ENCODE data around the gene CCDC87. TPM values are rescaled to one million over a fixed set of nuclear protein-coding genes. Genes with fewer than 3 reads are reported as not detected.
A peak's percentile ranks its signal among the peaks of the same experiment; 100 is the strongest.
"Not testable (repeated sequence)": the region's sequence is repeated elsewhere in the genome, so short reads cannot be mapped to it uniquely, and the experiment has no call there.

Gene CCDC87, protein sequence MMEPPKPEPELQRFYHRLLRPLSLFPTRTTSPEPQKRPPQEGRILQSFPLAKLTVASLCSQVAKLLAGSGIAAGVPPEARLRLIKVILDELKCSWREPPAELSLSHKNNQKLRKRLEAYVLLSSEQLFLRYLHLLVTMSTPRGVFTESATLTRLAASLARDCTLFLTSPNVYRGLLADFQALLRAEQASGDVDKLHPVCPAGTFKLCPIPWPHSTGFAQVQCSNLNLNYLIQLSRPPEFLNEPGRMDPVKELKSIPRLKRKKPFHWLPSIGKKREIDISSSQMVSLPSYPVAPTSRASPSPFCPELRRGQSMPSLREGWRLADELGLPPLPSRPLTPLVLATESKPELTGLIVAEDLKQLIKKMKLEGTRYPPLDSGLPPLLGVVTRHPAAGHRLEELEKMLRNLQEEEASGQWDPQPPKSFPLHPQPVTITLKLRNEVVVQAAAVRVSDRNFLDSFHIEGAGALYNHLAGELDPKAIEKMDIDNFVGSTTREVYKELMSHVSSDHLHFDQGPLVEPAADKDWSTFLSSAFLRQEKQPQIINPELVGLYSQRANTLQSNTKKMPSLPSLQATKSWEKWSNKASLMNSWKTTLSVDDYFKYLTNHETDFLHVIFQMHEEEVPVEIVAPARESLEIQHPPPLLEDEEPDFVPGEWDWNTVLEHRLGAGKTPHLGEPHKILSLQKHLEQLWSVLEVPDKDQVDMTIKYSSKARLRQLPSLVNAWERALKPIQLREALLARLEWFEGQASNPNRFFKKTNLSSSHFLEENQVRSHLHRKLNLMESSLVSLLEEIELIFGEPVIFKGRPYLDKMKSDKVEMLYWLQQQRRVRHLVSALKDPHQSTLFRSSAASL
- total RNA-seq = 0.20 and 0.21 TPM in 2 replicates

DNA sequence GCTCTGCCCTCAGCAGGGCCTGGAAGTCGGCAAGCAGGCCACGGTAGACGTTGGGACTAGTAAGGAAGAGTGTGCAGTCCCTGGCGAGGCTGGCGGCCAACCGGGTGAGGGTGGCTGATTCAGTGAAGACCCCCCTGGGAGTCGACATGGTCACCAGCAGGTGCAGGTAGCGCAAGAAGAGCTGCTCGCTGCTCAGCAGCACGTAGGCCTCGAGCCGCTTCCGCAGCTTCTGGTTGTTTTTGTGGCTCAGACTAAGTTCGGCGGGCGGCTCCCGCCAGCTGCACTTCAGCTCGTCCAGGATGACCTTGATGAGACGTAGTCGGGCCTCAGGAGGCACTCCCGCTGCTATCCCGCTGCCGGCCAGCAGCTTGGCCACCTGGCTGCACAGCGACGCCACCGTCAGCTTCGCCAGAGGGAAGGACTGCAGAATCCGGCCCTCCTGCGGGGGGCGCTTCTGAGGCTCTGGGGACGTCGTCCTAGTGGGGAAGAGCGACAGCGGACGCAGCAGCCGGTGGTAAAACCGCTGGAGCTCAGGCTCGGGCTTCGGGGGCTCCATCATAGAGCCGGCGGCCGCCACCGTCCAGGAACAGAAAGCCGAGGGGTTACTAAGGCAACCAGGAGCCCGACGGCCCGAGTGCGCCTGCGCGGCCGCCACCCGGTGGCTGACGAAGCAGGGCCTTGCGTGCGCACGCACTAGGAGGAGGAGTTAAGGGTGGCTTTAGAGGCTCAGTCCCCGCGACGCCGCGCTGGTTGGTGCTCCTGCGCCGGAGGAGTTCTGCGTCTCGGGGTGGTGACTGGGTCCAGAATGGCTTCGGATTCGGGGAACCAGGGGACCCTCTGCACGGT lies at the start of gene CCDC87, which contains the start of gene CCS:
Gene CCDC87, minus strand, starts transcription at position 607 of the 846 bp plus-strand sequence. Its CDS starts 48 bp downstream, at position 559.
Gene CCS, plus strand, starts transcription at position 729 of the 846 bp plus-strand sequence. Its CDS starts 77 bp downstream, at position 806.
- peak; percentile 78 for DNase-seq (ENCODE audit: low read depth, low spot score)

DNA sequence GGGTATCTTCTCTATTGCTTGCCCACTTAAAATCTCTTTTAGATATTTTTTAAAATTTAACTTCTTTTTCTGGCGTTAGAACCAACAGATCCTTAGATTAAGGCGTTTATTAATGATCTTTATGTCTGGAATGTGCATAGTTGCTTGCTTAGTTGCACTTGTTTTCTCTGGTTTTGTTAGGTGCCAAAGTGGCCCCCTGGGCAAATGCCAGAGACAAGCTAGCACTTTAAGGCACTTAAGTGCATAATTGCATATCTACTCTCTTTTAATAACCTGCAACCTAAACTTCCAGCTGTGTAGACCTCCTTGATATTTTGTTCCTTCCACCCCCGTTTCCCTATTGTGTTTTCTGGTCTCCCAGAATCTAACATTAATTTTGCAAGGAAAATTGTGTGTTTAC lies 49.0 kb upstream of the CCDC87 start:
- DNase-seq (ENCODE audit: low read depth, low spot score) = no peak

DNA sequence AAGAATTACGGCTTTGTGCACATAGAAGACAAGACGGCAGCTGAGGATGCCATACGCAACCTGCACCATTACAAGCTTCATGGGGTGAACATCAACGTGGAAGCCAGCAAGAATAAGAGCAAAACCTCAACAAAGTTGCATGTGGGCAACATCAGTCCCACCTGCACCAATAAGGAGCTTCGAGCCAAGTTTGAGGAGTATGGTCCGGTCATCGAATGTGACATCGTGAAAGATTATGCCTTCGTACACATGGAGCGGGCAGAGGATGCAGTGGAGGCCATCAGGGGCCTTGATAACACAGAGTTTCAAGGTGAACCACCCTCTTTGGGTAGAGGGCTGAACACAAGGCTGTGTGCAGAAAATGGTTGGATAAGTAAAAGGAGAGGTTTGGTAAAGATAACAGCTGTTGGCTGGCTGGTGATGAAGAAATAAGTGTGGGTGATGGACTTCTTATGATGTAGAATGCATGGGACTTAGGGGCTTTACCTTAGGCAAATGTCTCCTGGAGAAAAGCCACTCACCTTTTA lies 47.0 kb upstream of the CCDC87 start:
- not testable (repeated sequence) for DNase-seq (ENCODE audit: low read depth, low spot score)

DNA sequence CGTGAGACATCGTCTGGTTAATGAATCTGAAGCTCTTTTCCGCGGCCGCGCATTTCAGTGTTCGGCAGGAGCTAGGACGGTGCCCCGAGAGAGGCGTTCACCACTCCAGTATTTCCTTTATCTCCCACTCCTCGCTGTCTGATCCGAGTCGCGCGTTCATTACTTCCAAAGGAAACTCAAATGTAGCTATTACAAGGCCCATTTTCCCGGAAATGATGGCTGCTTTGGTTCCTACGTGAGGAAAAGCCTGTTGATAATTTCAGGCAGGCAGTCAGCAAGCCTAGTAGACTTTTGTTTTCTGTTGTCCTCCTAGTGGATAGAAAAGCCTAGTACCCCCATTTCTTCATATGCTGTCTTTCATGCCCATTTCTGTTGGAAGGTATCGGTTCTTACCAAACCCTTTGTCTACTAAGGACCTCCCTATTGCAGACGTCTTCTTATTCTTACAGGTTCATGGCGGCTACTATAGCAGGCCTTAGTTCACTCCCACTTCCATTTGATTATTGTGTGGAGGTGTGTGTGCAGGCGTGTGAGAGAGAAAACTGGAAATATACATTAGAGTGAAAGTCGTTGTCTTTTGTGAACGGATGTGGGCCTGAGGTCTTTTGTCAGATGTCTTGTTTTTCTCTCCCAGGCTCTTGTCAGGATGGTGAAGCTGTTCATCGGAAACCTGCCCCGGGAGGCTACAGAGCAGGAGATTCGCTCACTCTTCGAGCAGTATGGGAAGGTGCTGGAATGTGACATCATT lies 46.4 kb upstream of the CCDC87 start:
- no peak for DNase-seq (ENCODE audit: low read depth, low spot score)

DNA sequence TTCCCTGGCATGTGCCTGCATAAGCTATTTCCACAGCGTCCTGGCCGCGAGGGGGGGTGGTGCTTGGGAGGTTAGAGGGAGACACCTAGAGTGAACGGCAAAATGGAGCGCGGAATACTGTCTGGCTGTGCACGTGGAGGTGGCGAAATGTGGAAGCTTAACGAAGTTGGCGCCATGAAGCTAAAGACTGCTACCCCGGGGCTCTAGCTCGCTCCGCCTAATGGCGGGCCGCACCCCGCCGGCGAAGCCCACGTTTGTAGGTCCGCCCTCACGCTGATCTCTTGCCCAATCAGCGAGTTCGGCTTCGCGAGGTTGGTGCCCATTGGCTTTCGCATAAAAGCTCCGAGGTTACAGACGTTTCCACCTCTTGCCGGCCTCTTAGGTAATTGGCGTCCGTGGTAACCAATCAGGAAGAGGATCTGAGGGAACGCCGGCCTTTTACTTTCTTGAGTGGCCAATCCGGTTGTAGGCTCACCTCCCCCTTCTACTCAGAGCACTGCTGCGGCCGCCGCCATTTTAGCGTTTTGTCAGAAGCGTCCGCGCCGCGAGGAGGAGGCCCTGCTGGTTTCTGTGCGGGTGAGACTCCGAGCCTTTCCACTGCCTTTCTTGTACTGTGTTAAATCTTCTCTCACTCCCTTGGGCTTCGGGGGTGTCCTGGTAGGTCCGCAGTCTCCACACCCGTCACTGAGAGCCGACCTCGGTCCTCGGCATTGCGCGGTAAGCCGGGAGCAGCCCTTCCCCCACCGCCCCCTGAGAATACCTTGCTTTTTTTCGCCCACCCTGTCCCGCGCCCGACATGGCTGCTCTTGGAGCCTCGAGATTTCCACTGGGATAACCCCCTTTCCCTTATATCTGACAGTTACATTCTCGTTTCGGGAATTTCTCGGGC lies 45.6 kb upstream of the CCDC87 start, which contains the start of gene RBM4:
Gene RBM4, plus strand, starts transcription at position 527 of the 889 bp plus-strand sequence. CDS start 1,009 bp downstream, outside the sequence.
- DNase-seq (ENCODE audit: low read depth, low spot score) = peak; percentile 100

DNA sequence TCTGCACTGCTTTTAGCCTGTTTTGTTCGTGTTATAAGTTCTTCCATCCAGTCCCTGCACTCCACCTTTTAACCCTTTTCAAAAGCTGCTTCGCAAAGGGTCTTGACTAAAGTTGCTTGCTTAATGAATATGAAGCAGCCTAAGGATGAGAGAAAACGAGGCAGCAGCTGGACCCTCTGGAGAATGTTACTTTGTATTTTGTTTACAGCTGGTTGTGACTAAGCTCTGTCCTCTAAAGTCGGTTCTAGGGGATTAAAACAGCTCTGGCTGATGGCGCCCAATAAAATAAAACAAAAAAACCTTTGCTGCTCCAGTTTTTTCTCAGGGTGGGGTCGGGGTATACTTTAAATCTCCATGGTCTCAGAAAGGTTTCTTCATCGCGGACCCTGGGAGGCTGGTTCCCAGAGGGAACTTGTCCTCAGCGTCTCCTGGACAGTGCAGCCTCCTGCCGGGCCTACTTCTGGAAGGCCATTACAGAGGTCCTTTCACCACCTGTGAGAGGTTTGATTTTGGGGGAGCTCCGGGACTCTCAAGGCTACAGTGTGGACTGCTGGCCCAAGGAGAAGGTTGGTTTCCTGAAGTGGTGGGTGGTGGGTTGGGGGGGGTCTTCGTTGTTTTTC lies 44.8 kb upstream of the CCDC87 start:
- DNase-seq (ENCODE audit: low read depth, low spot score) = no peak

DNA sequence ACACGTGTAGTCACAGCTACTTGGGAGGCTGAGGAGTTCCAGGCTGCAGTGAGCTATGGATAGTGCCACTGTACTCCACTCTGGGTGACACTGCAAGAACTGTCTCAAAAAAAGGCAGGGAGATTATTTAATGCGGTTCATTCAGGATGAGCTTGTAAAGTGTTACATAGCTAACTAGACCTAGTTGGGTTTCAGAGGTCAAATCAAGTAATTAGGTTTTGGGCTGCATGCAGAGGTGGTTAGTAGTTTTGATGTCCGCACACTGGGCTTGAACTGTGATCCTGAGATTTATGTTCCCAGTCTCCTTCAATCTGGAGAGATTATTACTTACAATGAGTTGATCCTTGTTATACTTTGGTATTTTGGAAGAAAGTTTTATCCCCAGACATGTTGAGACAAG lies 43.5 kb upstream of the CCDC87 start:
- DNase-seq (ENCODE audit: low read depth, low spot score) = no peak

DNA sequence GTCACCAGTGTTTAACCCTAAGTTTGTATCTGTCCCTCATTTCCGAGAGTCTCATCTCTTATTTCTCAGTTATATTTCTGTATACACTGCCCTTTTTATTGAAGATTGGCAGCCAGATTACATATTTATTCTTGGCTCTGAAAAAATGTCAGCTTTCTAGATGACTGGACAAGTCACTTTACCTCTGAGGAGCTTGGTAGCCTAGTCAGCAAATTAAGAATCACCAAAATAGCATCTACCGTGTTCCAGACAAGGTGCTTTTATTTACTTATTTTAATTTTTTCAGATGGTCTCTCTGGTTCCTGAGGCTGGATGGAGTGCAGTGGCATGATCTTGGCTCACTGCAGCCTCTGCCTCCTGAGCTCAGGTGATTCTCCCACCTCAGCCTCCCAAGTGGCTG lies 40.1 kb upstream of the CCDC87 start:
- no peak for DNase-seq (ENCODE audit: low read depth, low spot score)

DNA sequence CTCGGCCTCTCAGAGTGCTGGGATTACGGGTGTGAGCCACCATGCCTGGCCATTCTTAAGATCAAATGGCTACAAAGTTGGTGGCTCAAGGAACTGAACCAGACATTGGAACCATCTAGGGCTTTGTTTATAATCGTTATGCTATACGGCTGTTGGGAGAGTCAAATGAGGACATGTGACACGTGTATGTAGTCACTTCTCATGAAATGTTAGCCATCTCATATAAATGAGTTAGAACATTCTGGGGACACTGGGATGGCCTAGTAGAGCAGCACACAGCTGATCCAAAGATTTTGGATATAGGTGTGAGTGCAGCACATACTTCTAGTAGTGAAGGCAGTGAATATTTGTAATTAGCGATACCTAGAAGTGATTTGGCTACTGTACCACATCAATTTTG lies 39.0 kb upstream of the CCDC87 start:
- no peak for DNase-seq (ENCODE audit: low read depth, low spot score)

DNA sequence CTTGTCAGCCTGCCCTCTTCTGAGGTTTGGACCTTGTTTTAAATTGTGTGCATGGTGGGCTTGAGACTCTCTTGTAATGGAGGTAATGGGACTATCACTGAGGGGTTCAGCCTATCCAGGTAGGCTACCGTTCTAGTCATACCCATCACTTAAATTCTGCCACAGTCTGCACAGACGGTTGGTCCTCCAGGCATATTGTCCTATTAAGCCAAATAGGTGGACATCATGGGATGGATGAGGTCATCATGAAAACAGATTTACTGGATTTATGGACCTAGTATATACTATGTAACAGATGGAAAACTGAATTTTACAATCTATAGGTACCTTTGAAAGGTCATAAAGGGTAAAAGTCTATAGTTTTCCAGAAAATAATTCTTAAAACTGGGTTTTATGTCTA lies 36.5 kb upstream of the CCDC87 start:
- no peak for DNase-seq (ENCODE audit: low read depth, low spot score)

DNA sequence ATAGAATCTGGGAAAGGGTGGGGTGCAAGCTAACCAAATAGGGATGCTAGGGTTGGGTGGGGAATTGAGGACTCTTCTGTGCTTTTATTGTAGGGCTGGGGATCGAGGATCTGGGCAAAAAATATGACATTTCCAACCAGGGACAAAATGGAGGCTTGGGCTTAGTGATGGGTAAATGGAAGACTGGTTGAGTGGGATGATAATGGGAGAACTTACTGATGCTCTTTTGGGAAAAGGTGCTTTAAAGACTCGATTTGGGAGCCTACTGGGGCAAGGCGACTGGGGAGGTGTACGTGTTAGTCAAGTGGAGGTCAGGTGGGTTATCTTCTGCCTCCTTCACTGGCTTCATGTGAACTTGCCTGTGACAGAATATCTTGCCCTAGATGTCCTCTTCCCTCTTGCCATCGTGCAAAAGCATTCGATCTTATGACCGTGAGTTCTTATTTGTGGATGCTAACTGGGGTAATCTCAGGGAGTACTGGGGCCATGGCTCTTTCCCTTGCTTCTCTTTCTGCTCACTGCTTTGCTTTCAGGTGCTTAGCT lies 35.3 kb upstream of the CCDC87 start:
- DNase-seq (ENCODE audit: low read depth, low spot score) = no peak

DNA sequence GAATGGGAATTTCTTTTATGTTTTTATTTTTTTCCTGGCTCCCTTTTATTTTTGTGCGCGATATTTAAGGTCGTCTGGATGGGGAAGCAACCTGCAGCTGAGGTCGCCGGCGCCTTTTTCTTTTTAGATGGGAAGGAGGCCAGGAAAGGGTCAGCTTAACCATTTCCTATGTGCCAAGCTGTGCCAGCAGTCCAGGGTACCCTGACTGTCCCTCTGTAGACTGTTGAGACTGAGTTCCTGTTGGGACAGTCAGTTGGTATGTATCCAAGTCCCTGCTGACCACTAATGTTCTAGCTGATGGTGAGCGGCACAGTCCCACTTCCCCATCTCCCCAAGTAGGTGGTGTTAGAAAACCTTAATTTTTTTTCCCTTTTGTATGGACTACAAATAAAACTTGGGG lies 34.1 kb upstream of the CCDC87 start:
- no peak for DNase-seq (ENCODE audit: low read depth, low spot score)

DNA sequence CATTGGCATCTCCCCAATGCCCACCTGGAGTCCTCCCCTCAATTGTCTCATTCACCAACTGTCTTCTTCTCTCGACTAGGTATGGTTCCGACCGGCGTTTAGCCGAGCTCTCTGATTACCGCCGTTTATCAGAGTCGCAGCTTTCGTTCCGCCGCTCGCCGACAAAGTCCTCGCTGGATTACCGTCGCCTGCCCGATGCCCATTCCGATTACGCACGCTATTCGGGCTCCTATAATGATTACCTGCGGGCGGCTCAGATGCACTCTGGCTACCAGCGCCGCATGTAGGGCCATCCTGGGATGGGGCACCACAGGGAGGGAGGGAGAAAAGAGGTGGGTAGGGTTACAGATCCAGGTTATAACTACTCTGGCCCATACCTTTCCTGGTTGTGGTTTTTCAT lies 33.5 kb upstream of the CCDC87 start:
- no peak for DNase-seq (ENCODE audit: low read depth, low spot score)

DNA sequence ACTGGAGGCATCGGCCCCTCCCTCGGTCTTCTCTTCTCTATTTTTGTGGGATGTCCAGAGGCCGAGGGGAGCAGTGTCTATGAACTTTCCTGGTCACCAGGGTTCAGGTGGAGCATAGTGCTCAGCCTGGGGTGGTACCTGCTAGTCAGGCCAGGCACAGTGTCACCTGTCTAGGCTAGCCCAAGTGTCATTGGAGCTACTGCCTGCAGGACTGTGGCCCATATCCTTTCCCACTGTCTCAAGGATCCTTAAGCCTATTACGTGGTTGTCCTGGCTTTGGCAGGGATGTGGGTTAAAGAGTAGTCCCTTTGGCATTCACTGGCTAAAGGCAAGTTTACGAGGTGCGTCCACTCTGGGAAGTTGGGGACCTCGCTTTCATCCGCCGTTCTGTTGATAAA lies 32.9 kb upstream of the CCDC87 start:
- no peak for DNase-seq (ENCODE audit: low read depth, low spot score)

DNA sequence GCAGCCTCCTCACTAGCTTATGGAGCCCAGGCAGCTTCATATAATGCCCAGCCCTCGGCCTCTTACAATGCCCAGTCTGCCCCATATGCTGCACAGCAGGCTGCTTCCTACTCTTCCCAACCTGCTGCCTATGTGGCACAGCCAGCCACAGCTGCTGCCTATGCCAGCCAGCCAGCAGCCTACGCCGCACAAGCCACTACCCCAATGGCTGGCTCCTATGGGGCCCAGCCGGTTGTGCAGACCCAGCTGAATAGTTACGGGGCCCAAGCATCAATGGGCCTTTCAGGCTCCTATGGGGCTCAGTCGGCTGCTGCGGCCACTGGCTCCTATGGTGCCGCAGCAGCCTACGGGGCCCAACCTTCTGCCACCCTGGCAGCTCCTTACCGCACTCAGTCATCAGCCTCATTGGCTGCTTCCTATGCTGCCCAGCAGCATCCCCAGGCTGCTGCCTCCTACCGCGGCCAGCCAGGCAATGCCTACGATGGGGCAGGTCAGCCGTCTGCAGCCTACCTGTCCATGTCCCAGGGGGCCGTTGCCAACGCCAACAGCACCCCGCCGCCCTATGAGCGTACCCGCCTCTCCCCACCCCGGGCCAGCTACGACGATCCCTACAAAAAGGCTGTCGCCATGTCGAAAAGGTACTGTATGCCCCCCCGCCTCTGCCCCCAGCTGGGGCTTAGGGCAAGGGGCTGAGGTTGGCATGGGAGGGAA lies 32.3 kb upstream of the CCDC87 start:
- no peak for DNase-seq (ENCODE audit: low read depth, low spot score)

DNA sequence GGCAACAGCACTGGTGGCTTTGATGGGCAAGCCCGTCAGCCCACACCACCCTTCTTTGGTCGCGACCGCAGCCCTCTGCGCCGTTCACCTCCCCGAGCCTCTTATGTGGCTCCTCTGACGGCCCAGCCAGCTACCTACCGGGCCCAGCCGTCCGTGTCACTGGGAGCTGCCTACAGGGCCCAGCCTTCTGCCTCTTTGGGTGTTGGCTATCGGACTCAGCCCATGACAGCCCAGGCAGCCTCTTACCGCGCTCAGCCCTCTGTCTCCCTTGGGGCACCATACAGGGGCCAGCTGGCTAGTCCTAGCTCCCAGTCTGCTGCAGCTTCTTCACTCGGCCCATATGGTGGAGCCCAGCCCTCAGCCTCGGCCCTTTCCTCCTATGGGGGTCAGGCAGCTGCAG lies 31.6 kb upstream of the CCDC87 start:
- DNase-seq (ENCODE audit: low read depth, low spot score) = no peak

DNA sequence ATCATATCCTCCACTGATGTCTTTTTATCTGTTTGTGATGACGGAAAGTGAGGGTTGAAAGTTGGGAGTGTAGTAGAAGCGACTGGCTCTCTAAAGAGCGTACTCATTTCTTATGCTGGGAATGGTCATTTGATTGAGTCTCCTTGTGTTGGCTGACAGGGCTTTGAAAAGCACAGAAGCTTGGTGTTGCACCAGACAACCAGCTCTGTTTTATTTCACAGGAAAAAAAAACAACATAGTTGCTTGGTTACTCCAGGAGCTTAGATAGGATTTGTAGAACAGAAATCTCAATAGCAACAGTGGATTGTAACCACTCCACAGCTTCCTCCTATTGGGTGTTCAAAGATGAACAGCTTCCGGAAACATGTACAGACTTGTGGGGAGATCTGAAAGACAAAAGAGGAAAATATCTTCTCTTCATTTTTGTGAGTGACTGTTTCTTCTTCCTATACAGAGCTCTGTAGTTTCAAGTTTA lies 26.3 kb upstream of the CCDC87 start:
- DNase-seq (ENCODE audit: low read depth, low spot score) = peak; percentile 56

Data from pulmonary artery endothelial cell (primary cell).